Subcutaneous preadipocyte (primary cell): ENCODE data around the gene LETM1. TPM values are rescaled to one million over a fixed set of nuclear protein-coding genes. Genes with fewer than 3 reads are reported as not detected.

Experiments
- total RNA-seq: library from RNA; depleted of rRNA; stranded (reverse); fragments of >200 nt; gene quantifications from 2 replicates; pipeline ENCODE4 v1.2.3, GENCODE V29; 2012

Gene LETM1
- 80.8 and 103 TPM in 2 replicates for total RNA-seq

GRCh38 chr4:1856071-1856942 is at the start of gene LETM1:
TSS of gene LETM1 (minus strand) at chr4:1856156. CDS start at chr4:1855950, 206 bp downstream.

DNA sequence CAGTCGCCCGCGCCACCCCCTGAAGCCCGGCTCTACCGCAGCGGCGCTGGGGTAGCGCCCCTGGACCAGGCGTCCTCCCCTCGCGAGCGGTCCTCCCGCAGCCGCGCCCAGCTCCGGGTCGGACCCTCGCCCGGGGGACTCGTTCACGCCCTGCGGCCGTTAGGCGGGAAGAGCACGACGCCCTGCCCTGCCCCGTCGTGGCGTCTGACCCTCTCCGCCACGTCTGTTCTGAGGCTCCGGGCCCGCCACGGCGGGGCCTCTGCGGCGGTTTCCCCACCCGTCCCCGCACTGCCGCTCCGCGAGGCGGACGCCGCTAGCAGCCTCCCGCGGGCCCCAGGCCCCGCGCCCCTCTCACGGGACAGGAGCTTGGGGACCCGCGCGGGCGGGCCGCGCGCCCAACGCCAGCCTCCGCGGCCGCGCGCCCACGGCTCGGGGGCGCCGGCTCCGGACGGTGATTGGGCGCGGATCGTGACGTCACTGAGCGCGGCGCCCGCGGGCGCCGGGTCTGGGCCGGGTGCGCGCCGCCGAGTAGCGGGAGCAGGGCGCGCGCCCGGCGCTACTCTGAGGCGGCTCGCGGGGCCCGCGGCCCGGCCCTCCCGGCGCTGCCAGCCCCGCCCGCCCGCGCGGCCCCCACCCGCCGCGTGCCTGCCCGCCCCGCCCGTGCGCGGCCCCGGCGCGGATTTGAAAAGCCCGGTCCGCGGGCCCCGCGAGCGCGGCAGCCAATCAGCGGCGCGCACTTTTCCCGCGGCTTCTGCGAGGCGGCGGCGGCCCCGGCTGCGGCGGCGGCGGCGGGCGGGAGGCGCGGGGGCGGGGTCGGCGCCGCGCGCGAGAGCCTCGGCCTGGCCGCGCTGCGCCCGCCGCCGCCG is 14.9 kb upstream of the LETM1 start, which contains the start of gene NSD2:
Gene NSD2 (plus strand): TSS at position 816 of the 866 bp plus-strand sequence. CDS start 29,262 bp downstream, outside the sequence.

GRCh38 chr4:1792832-1793495 is 63.0 kb downstream of the LETM1 start, which contains the start of gene FGFR3:
TSS of gene FGFR3 (plus strand) at chr4:1793293. CDS start at chr4:1793935, 642 bp downstream.

Other genes with a start within 250 kb of the LETM1 start
- 2.3 and 5.1 TPM in 2 replicates for gene FAM53A, start 171.8 kb downstream of the LETM1 start, total RNA-seq
- gene SLBP, start 143.8 kb downstream of the LETM1 start, total RNA-seq = 59.9 and 69.8 TPM in 2 replicates
- 28.5 and 28.7 TPM in 2 replicates for gene TMEM129, start 134.8 kb downstream of the LETM1 start, total RNA-seq
- 13.2 and 26.2 TPM in 2 replicates for gene TACC3, start 134.6 kb downstream of the LETM1 start, total RNA-seq
- 0.20 and 2.2 TPM in 2 replicates for gene FGFR3, start 62.9 kb downstream of the LETM1 start, total RNA-seq
- 59.2 and 101 TPM in 2 replicates for gene NSD2, start 15.2 kb upstream of the LETM1 start, total RNA-seq
- 22.8 and 25.8 TPM in 2 replicates for gene NELFA, start 152.8 kb upstream of the LETM1 start, total RNA-seq
- gene NAT8L, start 203.2 kb upstream of the LETM1 start, total RNA-seq = under 0.01 TPM in 2 replicates